ENCODE results near the gene SMYD4.

DNA sequence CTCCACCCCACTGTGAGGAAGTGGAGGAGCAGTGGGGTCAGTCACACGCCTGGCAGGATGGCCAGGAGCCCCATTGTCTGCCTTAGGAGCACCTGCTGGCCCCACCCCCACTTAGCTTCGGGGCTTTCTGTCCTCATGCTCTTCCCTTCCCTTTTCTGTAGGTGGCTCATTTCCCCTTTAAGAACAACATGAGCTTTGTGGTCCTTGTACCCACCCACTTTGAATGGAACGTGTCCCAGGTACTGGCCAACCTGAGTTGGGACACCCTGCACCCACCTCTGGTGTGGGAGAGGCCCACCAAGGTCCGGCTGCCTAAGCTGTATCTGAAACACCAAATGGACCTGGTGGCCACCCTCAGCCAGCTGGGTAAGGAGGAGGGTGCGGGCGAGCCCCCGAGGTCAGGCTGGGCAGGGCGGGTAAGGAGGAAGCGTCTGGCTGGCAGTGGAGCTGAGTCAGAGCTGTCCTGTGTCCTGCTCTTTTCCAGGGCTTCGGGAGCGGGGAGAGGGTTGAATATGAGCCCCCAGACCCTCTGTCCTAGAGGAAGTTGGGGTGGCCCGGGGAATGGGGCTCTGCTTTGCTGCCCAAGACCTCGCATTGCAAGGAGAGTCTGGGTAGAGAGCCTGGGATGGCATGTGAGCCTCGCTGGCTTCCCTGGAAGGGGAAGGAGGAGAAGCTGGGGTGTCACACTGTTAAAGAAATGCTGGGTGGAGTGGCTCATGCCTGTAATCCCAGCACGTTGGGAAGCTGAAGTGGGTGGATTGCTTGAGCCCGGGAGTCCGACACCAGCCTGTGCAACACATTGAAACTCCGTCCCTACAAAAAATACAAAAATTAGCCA, 77.1 kb downstream of the SMYD4 start:
- TF ChIP-seq, protein P1, sequence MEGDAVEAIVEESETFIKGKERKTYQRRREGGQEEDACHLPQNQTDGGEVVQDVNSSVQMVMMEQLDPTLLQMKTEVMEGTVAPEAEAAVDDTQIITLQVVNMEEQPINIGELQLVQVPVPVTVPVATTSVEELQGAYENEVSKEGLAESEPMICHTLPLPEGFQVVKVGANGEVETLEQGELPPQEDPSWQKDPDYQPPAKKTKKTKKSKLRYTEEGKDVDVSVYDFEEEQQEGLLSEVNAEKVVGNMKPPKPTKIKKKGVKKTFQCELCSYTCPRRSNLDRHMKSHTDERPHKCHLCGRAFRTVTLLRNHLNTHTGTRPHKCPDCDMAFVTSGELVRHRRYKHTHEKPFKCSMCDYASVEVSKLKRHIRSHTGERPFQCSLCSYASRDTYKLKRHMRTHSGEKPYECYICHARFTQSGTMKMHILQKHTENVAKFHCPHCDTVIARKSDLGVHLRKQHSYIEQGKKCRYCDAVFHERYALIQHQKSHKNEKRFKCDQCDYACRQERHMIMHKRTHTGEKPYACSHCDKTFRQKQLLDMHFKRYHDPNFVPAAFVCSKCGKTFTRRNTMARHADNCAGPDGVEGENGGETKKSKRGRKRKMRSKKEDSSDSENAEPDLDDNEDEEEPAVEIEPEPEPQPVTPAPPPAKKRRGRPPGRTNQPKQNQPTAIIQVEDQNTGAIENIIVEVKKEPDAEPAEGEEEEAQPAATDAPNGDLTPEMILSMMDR (IDR thresholded peaks at IDR 0.05; ENCODE audit: low read depth, low read length, poor library complexity, severe bottlenecking), result peak; percentile 36
- TF ChIP-seq EZH2phosphoT487 (IDR thresholded peaks at IDR 0.05; ENCODE audit: borderline replicate concordance, low read length), result no peak

All from DOHH2 (cell line).